HEK293T (cell line): ENCODE data around the gene CNKSR3.

Experiments
- CTCF ChIA-PET: fragments of 350-600 bp; formaldehyde crosslinking; extraction: SDS; loops from one replicate; lab custom pipeline; 2021; ENCODE audit warnings: antibody characterized with exemption, inconsistent platforms; lab: Yijun Ruan, JAX
- POLR2A ChIA-PET: fragments of 350-600 bp; formaldehyde crosslinking; extraction: SDS; loops from one replicate; lab custom pipeline; 2020; ENCODE audit warnings: antibody characterized with exemption, inconsistent platforms; lab: Yijun Ruan, JAX
- DNase-seq: peaks from one replicate; pipeline ENCODE4 v3.0.0; 2012; ENCODE audit warnings: mixed read lengths; ENCODE audit errors: extremely low spot score
- ARNT ChIP-seq: fragments of 450-650 bp; IDR thresholded peaks from 2 replicates; pipeline ENCODE4 v1.6.1; 2017; ENCODE audit warnings: mild to moderate bottlenecking
- BHLHE40 ChIP-seq: fragments of 450-650 bp; IDR thresholded peaks from 2 replicates; pipeline ENCODE4 v1.6.1; 2016; ENCODE audit warnings: mild to moderate bottlenecking, moderate library complexity, borderline replicate concordance
- CTBP1 ChIP-seq: fragments of 450-650 bp; IDR thresholded peaks from 2 replicates; pipeline ENCODE4 v1.6.1; 2016; ENCODE audit warnings: borderline replicate concordance
- ELF4 ChIP-seq: fragments of 450-650 bp; IDR thresholded peaks from 2 replicates; pipeline ENCODE4 v1.6.1; 2017; ENCODE audit warnings: antibody characterized with exemption
- FOXA1 ChIP-seq: fragments of 450-650 bp; IDR thresholded peaks from 2 replicates; pipeline ENCODE4 v1.6.1; 2016; ENCODE audit warnings: mild to moderate bottlenecking
- FOXK2 ChIP-seq: fragments of 450-650 bp; IDR thresholded peaks from 2 replicates; pipeline ENCODE4 v1.6.1; 2016; ENCODE audit warnings: mild to moderate bottlenecking
- FOXM1 ChIP-seq: fragments of 450-650 bp; IDR thresholded peaks from 2 replicates; pipeline ENCODE4 v1.6.1; 2017; ENCODE audit warnings: mild to moderate bottlenecking, borderline replicate concordance
- HDGF ChIP-seq: fragments of 450-650 bp; IDR thresholded peaks from 2 replicates; pipeline ENCODE4 v1.6.1; 2017; ENCODE audit warnings: antibody characterized with exemption, borderline replicate concordance
- L3MBTL2 ChIP-seq: fragments of 450-650 bp; conservative IDR thresholded peaks from 2 replicates; pipeline ENCODE4 v1.6.1; 2016; ENCODE audit warnings: mild to moderate bottlenecking
- LEF1 ChIP-seq: fragments of 450-650 bp; IDR thresholded peaks from 2 replicates; pipeline ENCODE4 v1.6.1; 2017; ENCODE audit warnings: mild to moderate bottlenecking, borderline replicate concordance
- NFRKB ChIP-seq: fragments of 450-650 bp; IDR thresholded peaks from 2 replicates; pipeline ENCODE4 v1.6.1; 2016; ENCODE audit warnings: mild to moderate bottlenecking, moderate library complexity
- PKNOX1 ChIP-seq: fragments of 450-650 bp; IDR thresholded peaks from 2 replicates; pipeline ENCODE4 v1.6.1; 2016
- SP1 ChIP-seq: fragments of 450-650 bp; IDR thresholded peaks from 2 replicates; pipeline ENCODE4 v1.6.1; 2017
- SUZ12 ChIP-seq: fragments of 450-650 bp; IDR thresholded peaks from 2 replicates; pipeline ENCODE4 v1.6.1; 2016; ENCODE audit warnings: mild to moderate bottlenecking
- TARDBP ChIP-seq: fragments of 450-650 bp; IDR thresholded peaks from 2 replicates; pipeline ENCODE4 v1.6.1; 2016
- ZNF384 ChIP-seq: fragments of 450-650 bp; IDR thresholded peaks from 2 replicates; pipeline ENCODE4 v1.6.1; 2016

CNKSR3 gene

GRCh38 chr6:154538640-154539191 lies 28.2 kb upstream of the CNKSR3 start:
- CTCF ChIA-PET, result interaction anchor here (0.7 to 2.5 kb wide), 2 partner anchors 16 to 137 kb away, joined by 4 to 7 read pairs; no protein-coding TSS in a partner anchor
- POLR2A ChIA-PET, result interaction anchor here (1.8 kb wide), 1 partner anchor 28 kb away, joined by 8 read pairs; the partner anchor contains the start of gene CNKSR3
- DNase-seq, result no peak

DNA sequence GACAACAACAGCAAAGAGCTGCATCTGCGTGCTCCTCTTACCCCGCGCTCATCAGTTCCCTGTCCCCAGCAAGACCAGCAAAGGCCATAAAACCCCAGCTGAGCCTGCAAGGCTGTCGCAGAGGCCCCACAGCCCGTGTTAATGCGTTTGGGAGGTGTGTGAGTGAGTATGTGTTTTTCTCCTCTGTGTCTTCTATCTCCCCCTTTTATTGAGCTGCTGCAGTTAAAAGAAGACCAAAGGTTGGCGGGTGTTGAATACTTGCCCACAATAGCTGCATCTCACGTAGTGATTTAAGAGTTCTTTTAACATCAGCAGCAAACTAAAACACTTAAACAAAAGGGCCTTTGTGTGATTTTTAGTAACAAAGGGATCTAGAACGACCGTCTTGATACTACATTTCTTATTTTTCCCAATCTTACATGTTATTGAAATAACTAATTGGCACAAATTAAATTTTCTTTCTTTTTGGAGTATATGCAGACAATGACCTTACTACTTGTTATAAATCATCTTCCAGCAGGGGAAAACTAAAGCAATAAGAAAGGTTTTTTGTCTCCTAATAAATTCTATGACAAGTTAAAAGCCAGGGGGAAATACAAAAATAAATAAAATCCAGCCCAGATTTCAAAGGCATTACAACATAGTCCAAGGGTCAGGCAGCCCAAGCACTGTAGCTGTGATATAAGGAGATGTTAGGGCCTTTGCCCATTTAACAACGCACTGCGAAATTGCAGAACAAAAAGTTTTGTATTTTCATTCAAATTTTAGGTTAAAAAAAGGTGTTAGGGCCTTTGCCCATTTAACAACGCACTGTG lies 27.2 kb upstream of the CNKSR3 start:
- ChIA-PET CTCF (interaction anchor here (0.6 to 2.5 kb wide), 4 partner anchors 15 to 168 kb away, joined by 3 to 7 read pairs (median 4); no protein-coding TSS in a partner anchor), POLR2A (no interaction called here)
- no peak for TF ChIP-seq PKNOX1
- no peak for TF ChIP-seq L3MBTL2
- TF ChIP-seq ARNT, result no peak
- no peak for TF ChIP-seq ELF4
- no peak for TF ChIP-seq FOXA1
- DNase-seq, result peak; percentile 60

More at GRCh38 chr6:154538640-154539191, 28.2 kb upstream of the CNKSR3 start:
- TF ChIP-seq BHLHE40 (no peak), LEF1 (no peak), ZNF384 (no peak), TARDBP (no peak), NFRKB (no peak), PKNOX1 (no peak), L3MBTL2 (no peak), FOXK2 (no peak)

DNA sequence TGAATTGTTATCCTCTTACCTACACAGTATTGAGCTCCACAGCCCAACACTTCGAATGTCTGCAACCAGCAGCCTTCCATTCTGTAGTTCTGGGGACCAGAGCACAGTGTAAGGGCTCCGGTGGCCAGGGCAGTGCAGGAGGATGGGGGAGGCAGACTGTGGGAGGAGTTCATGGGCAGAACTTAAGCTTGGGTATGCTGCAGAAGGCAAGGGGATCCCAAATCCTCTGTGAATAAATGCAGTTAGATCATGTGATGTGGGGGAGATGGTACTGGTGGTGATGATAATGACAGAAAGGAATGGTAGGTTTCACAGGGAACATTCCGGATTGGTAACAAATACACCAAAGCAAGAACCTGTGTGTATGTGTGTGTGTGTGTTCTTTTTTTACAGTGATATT lies 26.5 kb upstream of the CNKSR3 start:
- ChIA-PET POLR2A (no interaction called here), CTCF (interaction anchor here (0.6 to 2.5 kb wide), 4 partner anchors 10 to 168 kb away, joined by 3 to 7 read pairs (median 3); no protein-coding TSS in a partner anchor)
- no peak for TF ChIP-seq FOXK2
- TF ChIP-seq BHLHE40, result no peak
- no peak for TF ChIP-seq FOXM1
- TF ChIP-seq SUZ12, result no peak
- no peak for TF ChIP-seq FOXA1
- no peak for TF ChIP-seq ELF4
- TF ChIP-seq LEF1, result no peak
- TF ChIP-seq L3MBTL2, result no peak
- no peak for TF ChIP-seq SP1
- no peak for TF ChIP-seq NFRKB
- TF ChIP-seq CTBP1, result no peak
- DNase-seq, result no peak

GRCh38 chr6:154536255-154536654 lies 25.8 kb upstream of the CNKSR3 start:
- CTCF ChIA-PET, result interaction anchor here (0.9 kb wide), 1 partner anchor 10 kb away, joined by 3 read pairs; no protein-coding TSS in a partner anchor
- TF ChIP-seq HDGF, result no peak
- POLR2A ChIA-PET, result no interaction called here
- no peak for DNase-seq

GRCh38 chr6:154535851-154536250 lies 25.4 kb upstream of the CNKSR3 start:
- DNase-seq, result no peak
- POLR2A ChIA-PET, result no interaction called here
- CTCF ChIA-PET, result no interaction called here
- TF ChIP-seq TARDBP (no peak), PKNOX1 (no peak), L3MBTL2 (no peak), BHLHE40 (no peak), CTBP1 (no peak), SP1 (no peak), ELF4 (no peak), FOXK2 (no peak), FOXA1 (no peak), SUZ12 (no peak), LEF1 (no peak)

DNA sequence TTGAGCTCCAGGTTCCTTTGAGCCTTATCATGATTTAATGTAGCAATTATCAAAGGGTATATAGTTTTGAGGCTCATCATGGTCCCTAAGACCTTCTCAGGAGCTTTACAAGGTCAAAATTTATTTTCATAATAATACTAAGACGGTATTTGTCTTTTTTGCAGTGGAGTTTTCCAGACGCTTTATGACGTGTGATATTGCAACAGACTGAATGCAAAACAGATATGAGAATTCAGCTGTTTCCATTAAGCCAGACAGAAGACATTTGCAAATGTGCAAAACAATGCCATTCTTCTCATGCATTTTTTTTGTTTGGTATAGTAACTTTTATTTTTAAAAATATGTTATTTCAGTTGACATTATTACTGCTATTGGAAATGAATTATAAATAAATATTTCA lies 24.7 kb upstream of the CNKSR3 start:
- ChIA-PET POLR2A (no interaction called here), CTCF (no interaction called here)
- no peak for TF ChIP-seq ZNF384
- TF ChIP-seq FOXM1, result no peak
- no peak for DNase-seq

- no peak for TF ChIP-seq HDGF
- no peak for TF ChIP-seq ZNF384
- no peak for TF ChIP-seq TARDBP
- TF ChIP-seq SP1, result no peak
- no peak for TF ChIP-seq SUZ12
- no peak for TF ChIP-seq FOXK2
- TF ChIP-seq CTBP1, result no peak
- TF ChIP-seq FOXM1, result no peak
- ChIA-PET CTCF (no interaction called here), POLR2A (no interaction called here)
- DNase-seq, result no peak
Observed at GRCh38 chr6:154534531-154534930, 24.0 kb upstream of the CNKSR3 start.
